Measurements from ENCODE around the gene PGAM5. TPM values are rescaled to one million over a fixed set of nuclear protein-coding genes. Genes with fewer than 3 reads are reported as not detected.

PGAM5 gene
- total and polyA plus RNA-seq, 8 donors = 9.0 to 27.3 (median 16.3) TPM

DNA sequence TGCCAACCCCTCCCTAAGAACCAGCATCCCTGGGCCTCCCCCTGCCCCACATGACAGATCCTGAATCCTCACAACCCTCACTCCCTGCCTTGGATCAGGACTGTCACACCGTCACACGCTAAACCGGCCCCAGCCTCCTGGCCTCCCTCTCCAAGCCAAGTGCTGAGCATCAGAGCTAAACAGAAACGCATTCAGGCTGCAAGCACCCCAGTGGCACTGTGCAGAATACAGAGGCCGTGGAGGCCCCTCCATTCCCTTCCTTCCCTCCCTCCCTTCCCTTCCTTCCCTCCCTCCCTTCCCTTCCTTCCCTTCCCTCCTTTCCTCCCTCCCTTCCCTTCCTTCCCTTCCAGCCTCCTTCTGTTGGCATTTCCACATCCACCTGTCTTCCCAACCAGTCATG, 36.1 kb upstream of the PGAM5 start:
- H3K27me3 ChIP-seq = no peaks in the 10 kb centered on the region
- DNase-seq = no peak
- H3K4me1 ChIP-seq = no peaks in the 10 kb centered on the region
- WGBS, 2 donors = 97 to 100% methylated on average over 5 of the region's 5 CpGs
- no peak overlapping the region for H3K27ac ChIP-seq
- TF ChIP-seq, protein P1, sequence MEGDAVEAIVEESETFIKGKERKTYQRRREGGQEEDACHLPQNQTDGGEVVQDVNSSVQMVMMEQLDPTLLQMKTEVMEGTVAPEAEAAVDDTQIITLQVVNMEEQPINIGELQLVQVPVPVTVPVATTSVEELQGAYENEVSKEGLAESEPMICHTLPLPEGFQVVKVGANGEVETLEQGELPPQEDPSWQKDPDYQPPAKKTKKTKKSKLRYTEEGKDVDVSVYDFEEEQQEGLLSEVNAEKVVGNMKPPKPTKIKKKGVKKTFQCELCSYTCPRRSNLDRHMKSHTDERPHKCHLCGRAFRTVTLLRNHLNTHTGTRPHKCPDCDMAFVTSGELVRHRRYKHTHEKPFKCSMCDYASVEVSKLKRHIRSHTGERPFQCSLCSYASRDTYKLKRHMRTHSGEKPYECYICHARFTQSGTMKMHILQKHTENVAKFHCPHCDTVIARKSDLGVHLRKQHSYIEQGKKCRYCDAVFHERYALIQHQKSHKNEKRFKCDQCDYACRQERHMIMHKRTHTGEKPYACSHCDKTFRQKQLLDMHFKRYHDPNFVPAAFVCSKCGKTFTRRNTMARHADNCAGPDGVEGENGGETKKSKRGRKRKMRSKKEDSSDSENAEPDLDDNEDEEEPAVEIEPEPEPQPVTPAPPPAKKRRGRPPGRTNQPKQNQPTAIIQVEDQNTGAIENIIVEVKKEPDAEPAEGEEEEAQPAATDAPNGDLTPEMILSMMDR (IDR thresholded peaks at IDR 0.05) = no peak
- no peaks in the 10 kb centered on the region for H3K9me3 ChIP-seq
- no peak for ATAC-seq
- H3K36me3 ChIP-seq = peaks cover 0 to 23% (median 8%) of the 10 kb centered on the region in 3 donors
- intact Hi-C loops (cut with DNase I) = no loop called here
- no peak overlapping the region for H3K4me3 ChIP-seq
- no peak for FAIRE-seq

DNA sequence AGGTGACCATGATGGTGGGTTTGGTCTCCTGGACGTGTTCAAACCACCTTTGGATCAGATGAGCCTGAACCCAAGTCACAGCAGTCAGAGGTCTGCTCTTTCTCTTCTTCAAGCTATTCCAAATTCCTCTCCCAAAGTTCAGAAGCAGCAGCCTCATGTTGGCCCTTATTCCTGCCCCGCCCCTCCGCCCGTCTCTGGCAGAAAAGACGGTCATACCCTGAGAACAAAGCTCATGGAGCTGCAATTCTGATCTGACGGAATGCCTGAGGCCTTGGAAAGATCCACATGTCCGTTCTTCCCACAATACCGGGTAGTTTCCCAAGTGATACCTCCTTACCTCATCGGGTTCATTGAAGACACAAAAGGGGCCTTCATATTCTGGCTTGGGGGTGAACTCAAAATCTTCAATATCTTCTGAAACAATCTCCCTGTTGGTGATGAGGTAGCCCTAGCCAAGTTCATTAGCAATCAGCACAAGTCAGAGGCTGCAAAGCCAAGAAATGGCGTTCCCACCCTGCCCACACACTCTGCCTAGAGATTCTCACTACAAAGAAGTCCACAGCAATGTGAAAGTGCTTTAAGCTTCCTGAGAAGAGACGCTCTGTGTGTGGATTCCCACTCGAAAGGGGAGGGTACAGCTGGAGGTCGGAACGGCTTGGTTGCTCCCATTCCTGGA, 34.7 kb upstream of the PGAM5 start:
- H3K27ac ChIP-seq = no peak overlapping the region
- H3K4me3 ChIP-seq = no peak overlapping the region
- TF ChIP-seq, protein P1 (IDR thresholded peaks at IDR 0.05) = no peak
- H3K27me3 ChIP-seq = no peaks in the 10 kb centered on the region
- H3K4me1 ChIP-seq = no peaks in the 10 kb centered on the region
- no peak for FAIRE-seq
- 95 to 97% methylated on average over 14 of the region's 14 CpGs for WGBS, 2 donors
- intact Hi-C loops (cut with DNase I) = no loop called here
- H3K9me3 ChIP-seq = no peaks in the 10 kb centered on the region
- ATAC-seq = no peak
- no peak for DNase-seq
- peaks cover 0 to 23% (median 8%) of the 10 kb centered on the region in 3 donors for H3K36me3 ChIP-seq

DNA sequence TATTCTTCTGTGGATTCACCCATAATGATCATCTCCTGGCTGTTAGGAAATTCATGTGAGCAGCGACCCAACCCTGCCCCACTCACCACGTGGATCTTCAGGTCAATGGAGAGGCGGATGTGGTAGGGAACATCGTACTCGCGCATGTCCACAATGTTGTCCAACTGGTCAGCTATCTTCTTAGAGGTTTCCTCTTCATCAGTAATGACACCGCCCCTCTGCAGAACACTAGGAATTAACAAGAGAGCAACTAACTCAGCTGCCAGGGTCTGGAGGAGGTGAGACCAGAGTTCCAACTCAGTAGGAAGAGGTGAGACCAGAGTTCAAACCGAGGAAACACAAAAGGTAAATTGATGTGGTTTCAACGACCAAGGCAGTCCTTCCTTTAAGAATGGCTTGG, 33.1 kb upstream of the PGAM5 start:
- FAIRE-seq (no peak), ATAC-seq (no peak), DNase-seq (no peak)
- 93 to 94% methylated on average over 9 of the region's 9 CpGs for WGBS, 2 donors
- intact Hi-C loops (cut with DNase I) = no loop called here
- Histone ChIP-seq H3K36me3 (peaks cover 0 to 15% (median 8%) of the 10 kb centered on the region in 3 donors), H3K27me3 (no peaks in the 10 kb centered on the region), H3K4me1 (no peaks in the 10 kb centered on the region), H3K4me3 (no peak overlapping the region), H3K9me3 (no peaks in the 10 kb centered on the region), H3K27ac (no peak overlapping the region)
- TF ChIP-seq, protein P1 (IDR thresholded peaks at IDR 0.05) = no peak

DNA sequence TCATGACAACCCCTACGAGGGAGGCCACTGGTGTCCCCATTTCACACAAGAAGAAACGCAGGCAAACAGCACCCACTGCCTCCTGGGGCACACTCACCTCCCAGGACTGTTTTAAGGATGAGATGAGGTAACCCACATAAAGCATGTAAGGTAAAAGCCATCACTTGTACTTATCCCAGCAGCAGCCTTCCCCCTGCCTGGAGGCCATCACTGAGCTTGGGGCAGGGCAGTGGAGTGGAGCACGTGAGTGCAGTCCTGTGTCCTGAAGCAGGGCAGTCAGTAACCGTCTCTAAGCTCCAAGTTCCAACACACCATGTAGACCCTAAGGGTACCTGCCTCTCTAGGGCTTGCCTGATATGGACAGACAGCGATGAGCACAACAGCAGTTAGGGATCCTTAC, 25.2 kb upstream of the PGAM5 start:
- intact Hi-C loops (cut with DNase I) = no loop called here
- H3K36me3 ChIP-seq = no peaks in the 10 kb centered on the region
- 73 to 84% methylated on average over 5 of the region's 5 CpGs for WGBS, 2 donors
- no peaks in the 10 kb centered on the region for H3K27me3 ChIP-seq
- no peak overlapping the region for H3K4me3 ChIP-seq
- no peak overlapping the region for H3K27ac ChIP-seq
- TF ChIP-seq, protein P1 (IDR thresholded peaks at IDR 0.05) = no peak
- H3K9me3 ChIP-seq = no peaks in the 10 kb centered on the region
- ATAC-seq = no peak
- FAIRE-seq = no peak
- no peak for DNase-seq
- H3K4me1 ChIP-seq = peaks cover 0 to 2% (median 0%) of the 10 kb centered on the region in 3 donors

DNA sequence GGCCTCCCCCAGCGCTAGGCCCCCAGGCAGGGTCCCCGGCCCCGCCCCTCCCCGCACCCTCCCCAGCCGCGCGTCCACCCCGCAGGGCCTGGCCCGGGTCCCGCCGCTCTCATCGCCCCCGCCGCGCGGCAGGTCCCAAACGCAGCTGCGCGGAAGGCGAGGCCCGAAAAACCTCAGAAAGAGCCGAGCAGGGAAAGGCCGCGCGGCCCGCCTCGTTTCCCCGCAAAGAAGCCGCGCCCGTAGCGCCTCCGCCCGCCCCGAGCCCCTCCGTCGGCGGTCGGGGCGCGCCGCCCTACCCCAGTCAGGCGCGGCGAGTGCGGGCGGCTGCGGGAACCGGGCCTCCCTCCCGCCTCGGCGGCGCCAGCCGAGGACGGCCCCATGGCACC, 23.8 kb upstream of the PGAM5 start:
- ATAC-seq = peak in 2 of 4 donors; percentile 51 to 55

More for the DNA sequence above, 23.8 kb upstream of the PGAM5 start:
- intact Hi-C loops (cut with DNase I) = no loop called here
- TF ChIP-seq, protein P1 (IDR thresholded peaks at IDR 0.05) = no peak
- no peaks in the 10 kb centered on the region for H3K27me3 ChIP-seq
- FAIRE-seq (no peak), DNase-seq (peak in 3 of 6 donors; percentile 30 to 71 (median 59))
- H3K4me3 ChIP-seq = peak overlapping the region; percentile 47 to 92 (median 82)
- peaks cover 0 to 2% (median 0%) of the 10 kb centered on the region in 3 donors for H3K4me1 ChIP-seq
- no peaks in the 10 kb centered on the region for H3K36me3 ChIP-seq
- H3K27ac ChIP-seq = peak overlapping the region in 1 of 4 donors; percentile 3
- 0% methylated on average over 35 to 55 of the region's 55 CpGs for WGBS, 2 donors
- no peaks in the 10 kb centered on the region for H3K9me3 ChIP-seq
